ENCODE results near the gene DAB2IP. TPM values are rescaled to one million over a fixed set of nuclear protein-coding genes. Genes with fewer than 3 reads are reported as not detected.

Gene DAB2IP
- total RNA-seq, 1 experiment from 2014 or later: 15.2 TPM

DNA sequence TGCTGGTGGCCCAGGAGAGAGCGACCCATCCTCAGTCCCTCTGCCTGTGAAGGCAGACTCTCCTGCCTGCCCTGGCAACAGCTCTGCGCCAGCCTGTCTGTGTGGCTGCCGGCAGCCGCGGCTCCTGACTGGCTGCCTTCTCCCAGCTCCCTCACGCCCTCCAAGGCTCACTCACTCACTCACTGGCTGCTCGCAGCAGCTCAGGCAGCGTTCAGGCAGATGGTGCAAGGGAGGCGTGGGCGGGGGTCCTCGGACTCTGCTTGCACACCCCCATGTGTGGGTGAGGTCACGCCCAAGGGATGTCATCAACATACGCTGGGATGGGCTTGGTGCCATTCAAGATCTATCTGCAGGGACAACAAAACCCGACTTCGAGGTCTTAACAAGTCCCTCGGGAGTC lies 66.7 kb downstream of the DAB2IP start:
- Histone ChIP-seq H3K4me1 (ENCODE audit: insufficient read depth, low read length) (0 out of 2 replicates have a peak, but pooled peaks cover 6% of the 10 kb centered on the region), H3K27ac (ENCODE audit: low read length) (no peak overlapping the region)
- POLR2A ChIA-PET (ENCODE audit: unreplicated experiment): no interaction called here

GRCh38 chr9:121718501-121718900 lies 67.1 kb downstream of the DAB2IP start:
- no peak overlapping the region for H3K4me3 ChIP-seq (ENCODE audit: low read length)
- CTCF ChIA-PET: interaction anchor here (0.6 kb wide), 1 partner anchor 174 kb away, joined by 6 read pairs; no protein-coding TSS in a partner anchor
- H2AFZ ChIP-seq (ENCODE audit: low read length): no peak overlapping the region

More for the DNA sequence above, 66.7 kb downstream of the DAB2IP start:
- DNase-seq (no peak), ATAC-seq (no peak)
- H3K4me3 ChIP-seq (ENCODE audit: low read length): no peak overlapping the region
- BruUV-seq (replicated peaks): no TSS peak
- H3K9me3 ChIP-seq (ENCODE audit: low read length): no peaks in the 10 kb centered on the region
- TF ChIP-seq EZH2phosphoT487 (IDR thresholded peaks at IDR 0.05; ENCODE audit: borderline replicate concordance, low read length): no peak
- no peak for TF ChIP-seq CTCF (conservative IDR thresholded peaks at IDR 0.05; ENCODE audit: low read depth, low read length)
- no peak for TF ChIP-seq EZH2 (IDR thresholded peaks at IDR 0.05; ENCODE audit: low read length, unreplicated experiment)
- no peaks in the 10 kb centered on the region for H3K79me2 ChIP-seq (ENCODE audit: low read length)
- CTCF ChIA-PET: no interaction called here
- H3K9ac ChIP-seq (ENCODE audit: low read length): no peak overlapping the region
- intact Hi-C loops (cut with micrococcal nuclease): no loop called here
- no peaks in the 10 kb centered on the region for H3K9me2 ChIP-seq (replicated peaks; ENCODE audit: low read length)
- no peaks in the 10 kb centered on the region for H3K36me3 ChIP-seq (ENCODE audit: low read depth, low read length)
- no peaks in the 10 kb centered on the region for H4K20me1 ChIP-seq (ENCODE audit: low read length)
- H3F3A ChIP-seq (ENCODE audit: low read length, unreplicated experiment): no peaks in the 10 kb centered on the region
- H2AFZ ChIP-seq (ENCODE audit: low read length): no peak overlapping the region
- no peaks in the 10 kb centered on the region for H3K27me3 ChIP-seq (ENCODE audit: low read length)
- H3K4me2 ChIP-seq (ENCODE audit: low read length): no peak overlapping the region

More at GRCh38 chr9:121718501-121718900, 67.1 kb downstream of the DAB2IP start:
- DNase-seq: no peak
- no peak for ATAC-seq
- BruUV-seq (replicated peaks): no TSS peak
- Histone ChIP-seq H3K4me1 (ENCODE audit: insufficient read depth, low read length) (0 out of 2 replicates have a peak, but pooled peaks cover 6% of the 10 kb centered on the region), H3K27ac (ENCODE audit: low read length) (no peak overlapping the region), H3K27me3 (ENCODE audit: low read length) (no peaks in the 10 kb centered on the region), H3F3A (ENCODE audit: low read length, unreplicated experiment) (no peaks in the 10 kb centered on the region), H3K9me3 (ENCODE audit: low read length) (no peaks in the 10 kb centered on the region), H3K9me2 (replicated peaks; ENCODE audit: low read length) (no peaks in the 10 kb centered on the region), H3K4me2 (ENCODE audit: low read length) (no peak overlapping the region), H3K9ac (ENCODE audit: low read length) (no peak overlapping the region), H3K79me2 (ENCODE audit: low read length) (no peaks in the 10 kb centered on the region), H3K36me3 (ENCODE audit: low read depth, low read length) (no peaks in the 10 kb centered on the region), H4K20me1 (ENCODE audit: low read length) (no peaks in the 10 kb centered on the region)
- POLR2A ChIA-PET (ENCODE audit: unreplicated experiment): no interaction called here
- intact Hi-C loops (cut with micrococcal nuclease): no loop called here
- TF ChIP-seq EZH2phosphoT487 (IDR thresholded peaks at IDR 0.05; ENCODE audit: borderline replicate concordance, low read length) (no peak), EZH2 (IDR thresholded peaks at IDR 0.05; ENCODE audit: low read length, unreplicated experiment) (no peak), CTCF (conservative IDR thresholded peaks at IDR 0.05; ENCODE audit: low read depth, low read length) (no peak)

Data from PC-3 (cell line).